ENCODE measurements around the gene RBM28.

- TF ChIP-seq CTCF (IDR thresholded peaks at IDR 0.05) (no peak), MYC (IDR thresholded peaks at IDR 0.05; ENCODE audit: borderline replicate concordance, low read length) (no peak), CBX8 (IDR thresholded peaks at IDR 0.05) (no peak), HDAC2 (IDR thresholded peaks at IDR 0.05) (no peak), JUN (IDR thresholded peaks at IDR 0.05) (no peak), POLR2A (IDR thresholded peaks at IDR 0.05; ENCODE audit: low read length) (no peak)
Measured at GRCh38 chr7:128307061-128307460, 36.6 kb downstream of the RBM28 start.

Measured in A549 (cell line).